Type B pancreatic cell (in vitro differentiated cells): ENCODE results near the gene CTNND2. TPM values are rescaled to one million over a fixed set of nuclear protein-coding genes. Genes with fewer than 3 reads are reported as not detected.

Experiments used
- DNase-seq: peaks from one replicate; pipeline ENCODE4 v3.0.0; 2021; ENCODE audit warnings: mixed read lengths; ENCODE audit not compliant: unreplicated experiment; ENCODE audit errors: extremely low spot score
- H3K27ac Mint-ChIP-seq: 2 replicates; pipeline ENCODE4 v1.8.0; 2021; ENCODE audit warnings: mild to moderate bottlenecking, mixed read lengths
- H3K27me3 Mint-ChIP-seq: 2 replicates; pipeline ENCODE4 v1.8.0; 2021; ENCODE audit warnings: mixed read lengths
- H3K36me3 Mint-ChIP-seq: 2 replicates; pipeline ENCODE4 v1.8.0; 2021; ENCODE audit warnings: mixed read lengths
- H3K4me1 Mint-ChIP-seq: one replicate; pipeline ENCODE4 v1.8.0; 2021; ENCODE audit warnings: mixed read lengths; ENCODE audit not compliant: unreplicated experiment
- H3K4me3 Mint-ChIP-seq: 2 replicates; pipeline ENCODE4 v1.8.0; 2021; ENCODE audit warnings: mild to moderate bottlenecking, mixed read lengths
- H3K9me3 Mint-ChIP-seq: 2 replicates; pipeline ENCODE4 v1.8.0; 2021; ENCODE audit warnings: mixed read lengths
- CTCF ChIP-seq: fragments of 200-600 bp; sonication (generic); conservative IDR thresholded peaks from 2 replicates; pipeline ENCODE4 v1.5.0; 2021; ENCODE audit warnings: antibody characterized with exemption, mild to moderate bottlenecking
- total RNA-seq: library from RNA; stranded (reverse); gene quantifications from 2 replicates; pipeline ENCODE4 v1.2.1, GENCODE V29; 2021; ENCODE audit warnings: low replicate concordance

CTNND2 gene
- total RNA-seq, 1 donor from 2014 or later, result 49.5 TPM

DNA sequence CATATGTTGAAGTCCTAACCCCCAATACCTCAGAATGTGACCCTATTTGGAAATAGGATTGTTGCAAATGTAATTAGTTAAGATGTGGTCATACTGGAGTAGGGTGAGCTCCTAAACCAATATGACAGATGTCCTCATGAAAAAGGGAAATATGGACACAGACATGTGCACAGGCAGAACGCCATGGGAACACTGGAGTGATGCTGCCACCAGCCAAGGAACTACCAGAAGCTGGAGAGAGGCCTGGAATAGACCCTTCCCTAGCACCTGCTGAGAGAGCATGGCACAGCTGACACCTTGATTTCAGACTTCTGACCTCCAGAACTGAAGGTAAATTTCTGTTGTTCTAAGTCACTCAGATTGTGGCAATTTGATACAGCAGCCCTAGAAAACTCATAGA lies 110.8 kb downstream of the CTNND2 start:
- no peak for TF ChIP-seq CTCF
- Mint-ChIP-seq H3K36me3 (peaks cover 3% of the 10 kb centered on the region), H3K4me1 (peaks cover 8% of the 10 kb centered on the region), H3K9me3 (no peaks in the 10 kb centered on the region), H3K27me3 (no peaks in the 10 kb centered on the region), H3K27ac (no peak overlapping the region), H3K4me3 (no peak overlapping the region)
- DNase-seq, result no peak

GRCh38 chr5:11792621-11793020 lies 111.6 kb downstream of the CTNND2 start:
- Mint-ChIP-seq H3K27me3 (no peaks in the 10 kb centered on the region), H3K4me3 (no peak overlapping the region), H3K36me3 (peaks cover 3% of the 10 kb centered on the region), H3K27ac (no peak overlapping the region), H3K4me1 (peaks cover 8% of the 10 kb centered on the region), H3K9me3 (no peaks in the 10 kb centered on the region)
- TF ChIP-seq CTCF, result no peak
- no peak for DNase-seq

DNA sequence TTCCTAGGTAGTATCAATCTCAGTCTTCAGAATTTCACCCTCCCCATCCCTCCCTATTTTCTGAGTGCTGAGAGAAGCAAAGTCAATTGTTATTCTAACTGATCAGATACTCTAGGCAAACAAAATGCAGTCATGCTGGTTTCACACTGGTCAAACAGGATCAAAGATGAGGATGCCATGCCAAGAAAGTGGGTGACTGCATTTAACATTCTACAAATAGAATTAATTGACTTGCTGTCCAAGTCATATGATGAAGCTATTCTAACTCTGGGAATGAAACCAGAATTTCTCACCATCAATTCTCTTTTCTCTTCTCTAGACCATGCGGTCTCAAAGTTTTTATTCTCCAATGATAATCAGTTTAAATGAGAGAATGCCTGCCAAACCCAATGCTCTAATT lies 112.5 kb downstream of the CTNND2 start:
- H3K4me3 Mint-ChIP-seq, result peak overlapping the region; percentile 6
- no peak for DNase-seq
- H3K36me3 Mint-ChIP-seq, result peaks cover 3% of the 10 kb centered on the region
- H3K9me3 Mint-ChIP-seq, result no peaks in the 10 kb centered on the region
- H3K4me1 Mint-ChIP-seq, result peaks cover 8% of the 10 kb centered on the region
- TF ChIP-seq CTCF, result no peak
- peak overlapping the region; percentile 4 for H3K27ac Mint-ChIP-seq
- H3K27me3 Mint-ChIP-seq, result no peaks in the 10 kb centered on the region

GRCh38 chr5:11790201-11790600 lies 114.0 kb downstream of the CTNND2 start:
- DNase-seq, result no peak
- Mint-ChIP-seq H3K27ac (no peak overlapping the region), H3K27me3 (no peaks in the 10 kb centered on the region), H3K4me3 (no peak overlapping the region), H3K4me1 (peaks cover 8% of the 10 kb centered on the region), H3K9me3 (no peaks in the 10 kb centered on the region), H3K36me3 (peaks cover 3% of the 10 kb centered on the region)
- no peak for TF ChIP-seq CTCF

- Mint-ChIP-seq H3K4me1 (no peaks in the 10 kb centered on the region), H3K4me3 (no peak overlapping the region)
- no peak for TF ChIP-seq CTCF
Observed at GRCh38 chr5:11785771-11786352, 118.4 kb downstream of the CTNND2 start.

More at GRCh38 chr5:11785771-11786352, 118.4 kb downstream of the CTNND2 start:
- Mint-ChIP-seq H3K27ac (no peak overlapping the region), H3K36me3 (peaks cover 3% of the 10 kb centered on the region), H3K27me3 (no peaks in the 10 kb centered on the region), H3K9me3 (no peaks in the 10 kb centered on the region)
- DNase-seq, result no peak
